Epithelial cell of esophagus (primary cell): ENCODE data around the gene BLOC1S6.

Experiments
- DNase-seq: peaks from one replicate; pipeline ENCODE4 v3.0.0; 2010; ENCODE audit warnings: low read depth
- H3K4me3 ChIP-seq: 2 replicates; pipeline ENCODE4 v1.5.1; 2011; ENCODE audit warnings: mild to moderate bottlenecking, low read length, control low read depth
- CTCF ChIP-seq: IDR thresholded peaks from 2 replicates; pipeline ENCODE4 v1.5.1; 2011; ENCODE audit warnings: low read depth, mild to moderate bottlenecking, low read length, control low read depth, inconsistent platforms; ENCODE audit not compliant: insufficient read depth; ENCODE audit errors: missing control alignments

Gene BLOC1S6

GRCh38 chr15:45573961-45574629, 13.1 kb upstream of the BLOC1S6 start:
- no peak for DNase-seq
- TF ChIP-seq CTCF: no peak
- H3K4me3 ChIP-seq: no peak overlapping the region

- DNase-seq: no peak
- no peak overlapping the region for H3K4me3 ChIP-seq
- no peak for TF ChIP-seq CTCF
These were observed 5.3 kb upstream of the BLOC1S6 start for GRCh38 chr15:45581919-45582318.

- no peak for TF ChIP-seq CTCF
- no peak overlapping the region for H3K4me3 ChIP-seq
- no peak for DNase-seq
These were observed 3.2 kb upstream of the BLOC1S6 start for GRCh38 chr15:45583731-45584639.

GRCh38 chr15:45585069-45585791, 1.9 kb upstream of the BLOC1S6 start:
- no peak for TF ChIP-seq CTCF
- no peak for DNase-seq
- no peak overlapping the region for H3K4me3 ChIP-seq

- TF ChIP-seq CTCF: no peak
- H3K4me3 ChIP-seq: peak overlapping the region; percentile 94
- DNase-seq: no peak
These were observed 1.1 kb upstream of the BLOC1S6 start for GRCh38 chr15:45586125-45586524.

- H3K4me3 ChIP-seq: peak overlapping the region; percentile 94
- no peak for TF ChIP-seq CTCF
- DNase-seq: no peak
These were observed 531 bp upstream of the BLOC1S6 start for GRCh38 chr15:45586601-45587094.
